Stimulated activated CD4-positive, alpha-beta T cell treated with anti-CD3 and anti-CD28 coated beads, Interleukin-2, amount 100 ng/mL, for 4 hours (primary cell): ENCODE data around the gene GRHPR.

Experiments
- DNase-seq: peaks from one replicate; pipeline ENCODE4 v3.0.0-alpha.2; 2020; ENCODE audit warnings: low read depth

Gene GRHPR

DNA sequence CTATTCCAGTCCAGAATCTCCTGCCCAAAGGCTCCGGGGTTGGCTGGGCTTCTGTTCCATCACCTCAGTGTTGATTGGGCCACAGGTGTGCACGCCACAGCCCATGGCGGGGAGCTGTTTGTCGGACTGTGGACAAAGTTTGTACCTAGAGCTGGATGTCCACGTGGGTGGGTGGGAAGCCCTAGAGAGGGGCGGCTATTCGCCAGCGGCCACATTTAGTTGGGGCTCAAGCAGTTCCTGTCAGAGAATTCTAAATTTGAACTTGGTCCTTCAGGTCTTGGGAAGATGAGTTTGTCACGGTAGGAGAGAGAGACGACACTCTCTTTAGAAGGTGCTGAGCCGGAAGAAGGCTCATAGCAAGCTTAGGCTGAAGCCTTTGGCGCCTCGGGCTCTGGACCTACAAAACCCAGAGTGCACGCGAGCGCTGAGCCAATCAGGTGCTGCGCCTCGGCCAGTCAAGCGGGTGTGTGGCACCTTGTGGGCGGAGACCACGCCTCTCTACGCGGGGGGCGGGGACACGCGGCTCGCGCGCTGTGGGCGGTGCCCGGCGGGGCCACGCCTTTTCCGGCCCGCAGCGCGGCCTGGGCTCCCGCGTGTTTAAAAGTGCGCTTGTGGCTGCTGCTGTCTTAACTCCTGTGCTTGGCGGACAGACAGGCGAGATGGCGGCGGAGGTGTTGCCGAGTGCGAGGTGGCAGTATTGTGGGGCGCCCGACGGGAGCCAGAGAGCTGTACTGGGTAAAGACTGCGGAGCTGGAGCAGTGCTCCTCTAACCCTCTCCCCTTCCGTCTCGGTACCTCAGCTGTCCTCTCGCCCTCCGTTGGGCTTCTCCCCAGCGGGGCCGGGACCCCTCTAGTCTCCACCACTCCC is 63.1 kb downstream of the GRHPR start, which contains the start of gene POLR1E:
TSS of gene POLR1E (plus strand) at position 560 of the 867 bp plus-strand sequence. CDS start at position 660, 100 bp downstream.
- peak; percentile 94 for DNase-seq

- DNase-seq: no peak
Observed at GRCh38 chr9:37486256-37486615, 63.7 kb downstream of the GRHPR start.
